IPS DF 19.7 (cell line): ENCODE data around the gene SP7.
A peak's percentile ranks its signal among the peaks of the same experiment; 100 is the strongest.
"Not testable (repeated sequence)": the region's sequence is repeated elsewhere in the genome, so short reads cannot be mapped to it uniquely, and the experiment has no call there.

Experiments
- DNase-seq: peaks from one replicate; pipeline ENCODE4 v3.0.0-alpha.2; 2013; ENCODE audit warnings: low read depth, low spot score

Gene SP7

GRCh38 chr12:53336181-53336681 is at the start of gene SP7:
TSS of gene SP7 (minus strand) at chr12:53336354. CDS start at chr12:53335646, 708 bp downstream.
- DNase-seq: no peak

GRCh38 chr12:53383258-53383657 is 47.1 kb upstream of the SP7 start:
- DNase-seq: no peak

- no peak for DNase-seq
Observed at GRCh38 chr12:53381731-53382630, 45.8 kb upstream of the SP7 start.

GRCh38 chr12:53380794-53381730 is 44.9 kb upstream of the SP7 start:
- no peak for DNase-seq

GRCh38 chr12:53380104-53380793 is 44.1 kb upstream of the SP7 start, which contains the start of gene SP1:
TSS of gene SP1 (plus strand) at chr12:53380176. CDS start at chr12:53380292, 116 bp downstream.
- no peak for DNase-seq

- DNase-seq: peak; percentile 100
Observed at GRCh38 chr12:53379389-53380103, 43.4 kb upstream of the SP7 start.

- no peak for DNase-seq
Observed at GRCh38 chr12:53378724-53379388, 42.7 kb upstream of the SP7 start.

GRCh38 chr12:53378222-53378621 is 42.1 kb upstream of the SP7 start:
- DNase-seq: no peak

- no peak for DNase-seq
Observed at GRCh38 chr12:53376747-53377146, 40.6 kb upstream of the SP7 start.

GRCh38 chr12:53374277-53374676 is 38.1 kb upstream of the SP7 start:
- not testable (repeated sequence) for DNase-seq

- DNase-seq: not testable (repeated sequence)
Observed at GRCh38 chr12:53373554-53374133, 37.5 kb upstream of the SP7 start.

GRCh38 chr12:53365245-53365904 is 29.2 kb upstream of the SP7 start:
- DNase-seq: no peak

GRCh38 chr12:53361638-53362037 is 25.5 kb upstream of the SP7 start:
- not testable (repeated sequence) for DNase-seq

GRCh38 chr12:53358836-53359419 is 22.8 kb upstream of the SP7 start:
- DNase-seq: no peak

GRCh38 chr12:53355121-53355520 is 19.0 kb upstream of the SP7 start:
- no peak for DNase-seq

- DNase-seq: no peak
Observed at GRCh38 chr12:53353257-53353655, 17.1 kb upstream of the SP7 start.

- DNase-seq: peak; percentile 67
Observed at GRCh38 chr12:53352331-53353256, 16.4 kb upstream of the SP7 start.

GRCh38 chr12:53347905-53348304 is 11.8 kb upstream of the SP7 start:
- DNase-seq: no peak
